Effector memory CD8-positive, alpha-beta T cell (primary cell): ENCODE measurements around the gene MZF1.
A peak's percentile ranks its signal among the peaks of the same experiment; 100 is the strongest.
"Not testable (repeated sequence)": the region's sequence is repeated elsewhere in the genome, so short reads cannot be mapped to it uniquely, and the experiment has no call there.

ENCODE experiments used
- ATAC-seq: fragments of 150-1000 bp; cut with Tn5 transposase; replicated peaks from 2 replicates; pipeline ENCODE4 v1.10.0; 2021; ENCODE audit warnings: mild to moderate bottlenecking, moderate library complexity
- DNase-seq, 3 experiments: peaks; one replicate each; pipeline ENCODE4 v3.0.0; 2021
- H3K27ac Mint-ChIP-seq, 2 donors: one replicate each; pipeline ENCODE4 v1.8.0; 2022; ENCODE audit warnings: mild to moderate bottlenecking in 2 of 2, mixed read lengths in 2 of 2, moderate library complexity in 2 of 2
- H3K27me3 Mint-ChIP-seq, 2 donors: one replicate each; pipeline ENCODE4 v1.8.0; 2022; ENCODE audit warnings: mixed read lengths in 2 of 2
- H3K36me3 Mint-ChIP-seq: one replicate; pipeline ENCODE4 v1.8.0; 2022; ENCODE audit warnings: mild to moderate bottlenecking, moderate library complexity, mixed read lengths; ENCODE audit not compliant: insufficient read depth
- H3K4me1 Mint-ChIP-seq, 2 donors: one replicate each; pipeline ENCODE4 v1.8.0; 2022; ENCODE audit warnings: low read depth in 2 of 2, mixed read lengths in 2 of 2
- H3K4me3 Mint-ChIP-seq, 2 donors: one replicate each; pipeline ENCODE4 v1.8.0; 2022; ENCODE audit warnings: mild to moderate bottlenecking in 2 of 2, mixed read lengths in 2 of 2, moderate library complexity in 2 of 2
- H3K9me3 Mint-ChIP-seq, 2 donors: one replicate each; pipeline ENCODE4 v1.8.0; 2022; ENCODE audit warnings: mixed read lengths in 2 of 2

Gene MZF1

DNA sequence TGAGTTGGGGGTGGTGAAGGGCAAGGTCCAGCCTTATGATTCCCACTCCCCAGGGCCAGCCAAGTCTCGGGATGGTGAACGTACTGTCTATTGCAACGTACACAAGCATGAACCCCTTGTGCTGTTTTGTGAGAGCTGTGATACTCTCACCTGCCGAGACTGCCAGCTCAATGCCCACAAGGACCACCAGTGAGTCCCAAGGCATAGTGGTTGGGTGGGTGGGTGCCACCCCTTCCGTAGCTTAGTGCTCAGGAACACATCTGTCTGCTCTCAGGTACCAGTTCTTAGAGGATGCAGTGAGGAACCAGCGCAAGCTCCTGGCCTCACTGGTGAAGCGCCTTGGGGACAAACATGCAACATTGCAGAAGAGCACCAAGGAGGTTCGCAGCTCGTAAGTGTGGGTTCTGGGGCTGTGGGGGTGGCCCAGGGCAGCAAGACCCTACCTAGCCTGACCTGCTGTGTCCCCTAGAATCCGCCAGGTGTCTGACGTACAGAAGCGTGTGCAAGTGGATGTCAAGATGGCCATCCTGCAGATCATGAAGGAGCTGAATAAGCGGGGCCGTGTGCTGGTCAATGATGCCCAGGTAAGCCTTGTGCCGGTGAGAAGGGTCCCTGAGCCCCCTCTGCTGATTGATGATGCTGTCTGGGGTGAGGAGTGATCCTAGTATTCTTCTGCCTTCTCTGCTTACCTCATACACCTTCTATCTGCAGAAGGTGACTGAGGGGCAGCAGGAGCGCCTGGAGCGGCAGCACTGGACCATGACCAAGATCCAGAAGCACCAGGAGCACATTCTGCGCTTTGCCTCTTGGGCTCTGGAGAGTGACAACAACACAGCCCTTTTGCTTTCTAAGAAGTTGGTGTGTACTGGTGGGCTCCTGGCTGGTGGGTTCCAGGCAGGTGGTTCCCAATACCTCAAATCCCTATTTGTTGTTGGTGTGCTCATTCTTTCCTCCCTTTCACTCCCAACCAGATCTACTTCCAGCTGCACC, 25.5 kb downstream of the MZF1 start:
- no peak for ATAC-seq
- H3K4me1 Mint-ChIP-seq, result peaks cover 38 to 39% of the 10 kb centered on the region in 2 donors
- H3K27me3 Mint-ChIP-seq, result peaks cover 3 to 11% of the 10 kb centered on the region in 2 donors
- no peaks in the 10 kb centered on the region for H3K9me3 Mint-ChIP-seq
- peak overlapping the region; percentile 56 to 63 for H3K27ac Mint-ChIP-seq
- H3K4me3 Mint-ChIP-seq, result peak overlapping the region in 1 of 2 donors; percentile 88
- H3K36me3 Mint-ChIP-seq, result peaks cover 92% of the 10 kb centered on the region
- DNase-seq, result no peak

DNA sequence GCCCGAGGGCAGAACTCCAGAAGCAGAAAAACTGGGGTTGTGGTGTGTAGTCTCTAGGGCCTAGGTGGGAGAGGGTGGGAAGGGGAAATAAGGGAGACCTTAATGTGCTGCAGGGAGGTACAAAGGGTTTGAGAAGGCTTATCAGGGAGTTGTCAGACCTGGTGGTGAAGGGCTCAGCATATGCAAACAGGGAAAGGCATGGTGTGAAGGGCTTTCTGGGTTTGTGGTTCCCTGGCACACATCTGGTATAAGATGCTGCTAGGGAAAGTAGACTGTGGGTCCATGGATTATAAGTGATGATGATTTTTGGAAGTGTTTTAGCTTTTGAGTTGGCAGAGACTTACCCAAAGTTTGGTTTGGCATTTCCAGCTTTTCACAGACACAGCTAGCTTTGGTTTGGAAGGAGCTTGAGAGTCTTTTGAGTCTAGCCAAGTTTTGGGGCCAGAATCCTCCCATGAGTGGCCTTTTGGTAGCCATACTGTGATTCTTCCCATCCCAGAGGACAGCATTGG, 27.1 kb downstream of the MZF1 start:
- DNase-seq (no peak), ATAC-seq (no peak)
- Mint-ChIP-seq H3K27me3 (peaks cover 6 to 16% of the 10 kb centered on the region in 2 donors), H3K9me3 (no peaks in the 10 kb centered on the region), H3K36me3 (peaks cover 77% of the 10 kb centered on the region), H3K4me3 (peak overlapping the region; percentile 87 to 88), H3K27ac (peak overlapping the region; percentile 92 to 95), H3K4me1 (peaks cover 36% of the 10 kb centered on the region in 2 donors)

DNA sequence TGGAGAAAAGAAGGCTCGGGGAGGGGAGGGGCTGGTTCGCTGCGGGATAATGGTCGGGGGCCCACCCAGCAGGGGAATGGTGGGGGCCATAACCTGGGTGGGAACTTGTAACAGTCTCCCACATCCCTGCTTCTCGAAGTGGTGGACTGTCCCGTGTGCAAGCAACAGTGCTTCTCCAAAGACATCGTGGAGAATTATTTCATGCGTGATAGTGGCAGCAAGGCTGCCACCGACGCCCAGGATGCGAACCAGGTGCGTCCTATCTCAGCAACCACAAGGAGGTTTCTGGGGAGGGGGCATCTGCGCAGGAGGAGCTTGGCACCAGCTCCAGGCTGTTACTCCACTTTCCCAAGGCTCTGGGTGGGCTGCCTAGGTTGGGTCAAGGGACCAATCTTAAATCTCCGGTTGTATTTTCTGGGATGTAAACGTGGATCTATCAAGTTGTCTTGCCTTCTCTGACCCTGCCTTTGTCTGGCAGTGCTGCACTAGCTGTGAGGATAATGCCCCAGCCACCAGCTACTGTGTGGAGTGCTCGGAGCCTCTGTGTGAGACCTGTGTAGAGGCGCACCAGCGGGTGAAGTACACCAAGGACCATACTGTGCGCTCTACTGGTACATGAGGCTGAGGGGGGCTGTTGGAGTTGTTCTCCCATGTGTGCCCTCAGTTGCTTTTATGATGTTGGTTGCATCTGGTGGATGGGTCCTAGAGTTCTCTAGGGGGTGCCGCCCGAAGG, 27.7 kb downstream of the MZF1 start:
- no peak for ATAC-seq
- Mint-ChIP-seq H3K36me3 (peaks cover 71% of the 10 kb centered on the region), H3K4me1 (peaks cover 36% of the 10 kb centered on the region in 2 donors)

DNA sequence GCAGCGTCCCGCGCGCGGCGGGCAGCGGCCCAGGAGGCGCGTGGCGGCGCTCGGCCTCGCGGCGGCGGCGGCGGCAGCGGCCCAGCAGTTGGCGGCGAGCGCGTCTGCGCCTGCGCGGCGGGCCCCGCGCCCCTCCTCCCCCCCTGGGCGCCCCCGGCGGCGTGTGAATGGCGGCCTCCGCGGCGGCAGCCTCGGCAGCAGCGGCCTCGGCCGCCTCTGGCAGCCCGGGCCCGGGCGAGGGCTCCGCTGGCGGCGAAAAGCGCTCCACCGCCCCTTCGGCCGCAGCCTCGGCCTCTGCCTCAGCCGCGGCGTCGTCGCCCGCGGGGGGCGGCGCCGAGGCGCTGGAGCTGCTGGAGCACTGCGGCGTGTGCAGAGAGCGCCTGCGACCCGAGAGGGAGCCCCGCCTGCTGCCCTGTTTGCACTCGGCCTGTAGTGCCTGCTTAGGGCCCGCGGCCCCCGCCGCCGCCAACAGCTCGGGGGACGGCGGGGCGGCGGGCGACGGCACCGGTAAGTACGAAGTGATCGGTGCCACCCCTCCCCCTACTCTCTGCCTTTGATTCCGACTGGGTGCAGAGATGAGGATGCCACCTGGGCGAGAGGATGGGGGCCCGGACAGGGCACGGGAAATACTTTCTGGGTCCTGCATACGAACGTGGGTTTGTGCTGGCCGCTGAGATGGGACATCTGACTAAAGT, 28.4 kb downstream of the MZF1 start:
- DNase-seq (peak in 1 of 3 experiments; percentile 76), ATAC-seq (peak; percentile 45)
- H3K4me1 Mint-ChIP-seq, result peaks cover 34 to 36% of the 10 kb centered on the region in 2 donors
- H3K36me3 Mint-ChIP-seq, result peaks cover 64% of the 10 kb centered on the region
- H3K9me3 Mint-ChIP-seq, result no peaks in the 10 kb centered on the region
- H3K4me3 Mint-ChIP-seq, result peak overlapping the region; percentile 89 to 94
- peak overlapping the region; percentile 95 to 97 for H3K27ac Mint-ChIP-seq
- H3K27me3 Mint-ChIP-seq, result peaks cover 7 to 21% of the 10 kb centered on the region in 2 donors

More for the DNA sequence above, 27.7 kb downstream of the MZF1 start:
- no peaks in the 10 kb centered on the region for H3K9me3 Mint-ChIP-seq
- no peak for DNase-seq
- H3K4me3 Mint-ChIP-seq, result peak overlapping the region; percentile 87 to 88
- peak overlapping the region; percentile 92 to 95 for H3K27ac Mint-ChIP-seq
- peaks cover 6 to 16% of the 10 kb centered on the region in 2 donors for H3K27me3 Mint-ChIP-seq

DNA sequence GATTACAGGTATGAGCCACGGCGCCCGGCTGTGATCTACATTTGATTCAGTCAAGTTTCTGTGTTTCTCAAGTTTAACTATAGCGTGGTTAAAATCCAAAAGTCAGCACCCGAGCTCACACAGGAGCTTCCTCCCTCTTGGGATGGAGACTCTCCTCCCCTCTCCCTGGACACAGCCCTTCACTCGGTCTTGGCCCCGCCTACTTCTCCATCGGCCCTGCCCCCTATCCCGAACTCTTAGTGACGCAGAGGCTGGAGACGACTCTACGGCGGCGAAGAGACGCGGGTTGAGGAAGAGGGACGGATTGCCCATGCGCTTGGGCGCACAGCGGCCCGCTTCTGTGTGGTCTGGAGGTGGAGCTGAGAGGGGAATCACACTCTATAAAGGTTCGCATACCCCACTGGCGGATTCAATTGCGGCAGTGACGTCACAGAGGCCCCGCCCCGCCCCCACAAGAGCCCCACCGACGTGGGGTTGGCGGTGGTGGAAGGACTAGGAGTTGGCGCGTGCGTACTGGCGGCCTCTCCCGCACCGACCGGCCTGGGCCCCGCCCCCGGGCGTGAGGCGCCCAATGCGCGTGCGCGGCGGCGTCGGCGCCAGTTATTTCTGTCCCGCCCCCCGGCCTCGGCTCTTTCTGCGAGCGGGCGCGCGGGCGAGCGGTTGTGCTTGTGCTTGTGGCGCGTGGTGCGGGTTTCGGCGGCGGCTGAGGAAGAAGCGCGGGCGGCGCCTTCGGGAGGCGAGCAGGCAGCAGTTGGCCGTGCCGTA, 29.1 kb downstream of the MZF1 start, which contains the start of gene TRIM28:
Gene TRIM28 (plus strand): TSS at position 239 of the 765 bp plus-strand sequence. CDS start 694 bp downstream, outside the sequence.
- peaks cover 14 to 29% of the 10 kb centered on the region in 2 donors for H3K27me3 Mint-ChIP-seq
- DNase-seq, result peak; percentile 100

DNA sequence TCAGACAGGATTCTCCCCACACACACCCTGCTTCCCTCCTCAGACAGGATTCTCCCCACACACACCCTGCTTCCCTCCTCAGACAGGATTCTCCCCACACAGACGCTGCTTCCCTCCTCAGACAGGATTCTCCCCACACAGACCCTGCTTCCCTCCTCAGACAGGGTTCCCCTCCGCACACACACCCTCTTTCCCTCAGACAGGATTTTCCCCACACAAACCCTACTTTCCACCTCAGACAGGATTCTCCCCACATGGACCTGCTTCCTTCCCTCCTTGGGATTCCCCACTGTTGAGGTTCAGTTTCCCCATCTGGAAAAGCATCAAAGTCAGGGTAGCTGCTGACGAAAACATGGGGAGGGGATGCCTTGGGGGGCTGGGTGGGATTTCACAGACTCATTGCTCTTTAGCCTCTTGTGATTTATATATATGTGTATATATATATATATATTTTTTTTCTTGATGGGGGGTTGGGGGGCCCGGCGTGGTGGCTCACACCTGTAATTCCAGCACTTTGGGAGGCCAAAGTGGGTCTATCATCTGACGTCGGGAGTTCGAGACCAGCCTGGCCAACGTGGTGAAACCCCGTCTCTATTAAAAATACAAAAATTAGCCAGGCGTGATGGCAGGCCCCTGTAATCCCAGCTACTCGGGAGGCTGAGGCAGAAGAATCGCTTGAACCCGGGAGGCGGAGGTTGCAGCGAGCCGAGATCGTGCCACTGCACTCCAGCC, 30.3 kb downstream of the MZF1 start:
- peaks cover 45% of the 10 kb centered on the region for H3K36me3 Mint-ChIP-seq
- peaks cover 24 to 41% of the 10 kb centered on the region in 2 donors for H3K27me3 Mint-ChIP-seq
- not testable (repeated sequence) for ATAC-seq, DNase-seq, H3K9me3 Mint-ChIP-seq, H3K4me3 Mint-ChIP-seq
- H3K27ac Mint-ChIP-seq, result peak overlapping the region in 1 of 2 donors; percentile 97
- peaks cover 34 to 35% of the 10 kb centered on the region in 2 donors for H3K4me1 Mint-ChIP-seq

More for the DNA sequence above, 29.1 kb downstream of the MZF1 start, which contains the start of gene TRIM28:
- H3K36me3 Mint-ChIP-seq, result peaks cover 56% of the 10 kb centered on the region
- H3K27ac Mint-ChIP-seq, result peak within 1 kb of the TSS; percentile 95 to 97
- ATAC-seq, result peak; percentile 88
- H3K4me3 Mint-ChIP-seq, result peak within 1 kb of the TSS; percentile 89 to 94
- no peaks in the 10 kb centered on the region for H3K9me3 Mint-ChIP-seq
- H3K4me1 Mint-ChIP-seq, result peaks cover 33 to 36% of the 10 kb centered on the region in 2 donors

DNA sequence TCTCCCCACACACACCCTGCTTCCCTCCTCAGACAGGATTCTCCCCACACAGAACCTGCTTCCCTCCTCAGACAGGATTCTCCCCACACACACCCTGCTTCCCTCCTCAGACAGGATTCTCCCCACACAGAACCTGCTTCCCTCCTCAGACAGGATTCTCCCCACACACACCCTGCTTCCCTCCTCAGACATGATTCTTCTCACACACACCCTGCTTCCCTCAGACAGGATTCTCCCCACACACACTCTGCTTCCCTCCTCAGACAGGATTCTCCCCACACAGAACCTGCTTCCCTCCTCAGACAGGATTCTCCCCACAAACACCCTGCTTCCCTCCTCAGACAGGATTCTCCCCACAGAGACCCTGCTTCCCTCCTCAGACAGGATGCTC, 34.0 kb downstream of the MZF1 start:
- not testable (repeated sequence) for DNase-seq, ATAC-seq, H3K27ac Mint-ChIP-seq, H3K9me3 Mint-ChIP-seq
- Mint-ChIP-seq H3K4me1 (peaks cover 12% of the 10 kb centered on the region in 2 donors), H3K27me3 (peaks cover 44 to 66% of the 10 kb centered on the region in 2 donors), H3K36me3 (peaks cover 12% of the 10 kb centered on the region), H3K4me3 (peak overlapping the region; percentile 35 to 59)

DNA sequence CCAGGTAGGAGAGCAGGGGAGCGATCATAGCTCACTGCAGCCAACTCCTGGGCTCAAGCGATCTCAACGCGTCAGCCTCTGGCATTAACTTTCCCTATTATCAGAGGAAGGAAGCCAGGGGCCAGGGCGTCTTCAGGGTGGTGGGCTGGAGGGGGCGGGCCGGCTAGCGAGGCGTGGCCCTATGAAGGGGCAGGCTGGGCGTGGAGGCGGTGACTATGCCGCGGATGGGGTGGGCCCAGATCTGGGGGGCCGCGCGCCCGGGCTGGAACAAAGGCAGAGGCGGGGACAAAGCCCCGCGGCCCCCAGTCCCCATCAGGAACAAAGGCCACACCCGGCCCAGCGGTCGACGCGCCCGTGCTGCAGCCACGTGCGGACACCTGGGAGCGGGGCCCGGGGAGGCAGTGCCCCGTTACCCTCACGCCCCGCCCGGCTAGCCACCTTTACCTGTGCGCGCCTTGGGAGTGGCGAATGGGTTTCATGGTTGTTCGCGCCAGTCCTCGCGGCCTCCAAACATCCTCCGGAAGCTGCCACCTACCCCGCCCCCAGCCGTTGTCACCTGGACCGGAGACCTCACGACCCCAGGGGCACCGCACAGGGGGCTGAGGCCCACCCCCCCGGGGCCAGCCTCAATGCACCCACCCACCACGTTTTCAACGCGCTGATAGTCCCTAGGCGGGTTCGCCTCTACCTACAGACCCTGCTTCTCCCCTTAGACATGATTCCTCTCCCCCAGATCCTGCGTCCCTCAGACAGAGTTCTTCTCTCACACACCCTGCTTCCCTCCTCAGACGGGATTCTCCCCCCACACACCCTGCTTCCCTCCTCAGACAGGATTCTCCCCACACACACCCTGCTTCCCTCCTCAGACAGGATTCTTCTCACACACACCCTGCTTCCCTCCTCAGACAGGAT, 34.6 kb downstream of the MZF1 start:
- no peak for DNase-seq
- peaks cover 44 to 60% of the 10 kb centered on the region in 2 donors for H3K27me3 Mint-ChIP-seq
- peaks cover 5% of the 10 kb centered on the region for H3K36me3 Mint-ChIP-seq
- peak overlapping the region; percentile 35 to 59 for H3K4me3 Mint-ChIP-seq
- H3K9me3 Mint-ChIP-seq, result no peaks in the 10 kb centered on the region
- H3K27ac Mint-ChIP-seq, result no peak overlapping the region
- ATAC-seq, result peak; percentile 78
- peaks cover 5 to 8% of the 10 kb centered on the region in 2 donors for H3K4me1 Mint-ChIP-seq

DNA sequence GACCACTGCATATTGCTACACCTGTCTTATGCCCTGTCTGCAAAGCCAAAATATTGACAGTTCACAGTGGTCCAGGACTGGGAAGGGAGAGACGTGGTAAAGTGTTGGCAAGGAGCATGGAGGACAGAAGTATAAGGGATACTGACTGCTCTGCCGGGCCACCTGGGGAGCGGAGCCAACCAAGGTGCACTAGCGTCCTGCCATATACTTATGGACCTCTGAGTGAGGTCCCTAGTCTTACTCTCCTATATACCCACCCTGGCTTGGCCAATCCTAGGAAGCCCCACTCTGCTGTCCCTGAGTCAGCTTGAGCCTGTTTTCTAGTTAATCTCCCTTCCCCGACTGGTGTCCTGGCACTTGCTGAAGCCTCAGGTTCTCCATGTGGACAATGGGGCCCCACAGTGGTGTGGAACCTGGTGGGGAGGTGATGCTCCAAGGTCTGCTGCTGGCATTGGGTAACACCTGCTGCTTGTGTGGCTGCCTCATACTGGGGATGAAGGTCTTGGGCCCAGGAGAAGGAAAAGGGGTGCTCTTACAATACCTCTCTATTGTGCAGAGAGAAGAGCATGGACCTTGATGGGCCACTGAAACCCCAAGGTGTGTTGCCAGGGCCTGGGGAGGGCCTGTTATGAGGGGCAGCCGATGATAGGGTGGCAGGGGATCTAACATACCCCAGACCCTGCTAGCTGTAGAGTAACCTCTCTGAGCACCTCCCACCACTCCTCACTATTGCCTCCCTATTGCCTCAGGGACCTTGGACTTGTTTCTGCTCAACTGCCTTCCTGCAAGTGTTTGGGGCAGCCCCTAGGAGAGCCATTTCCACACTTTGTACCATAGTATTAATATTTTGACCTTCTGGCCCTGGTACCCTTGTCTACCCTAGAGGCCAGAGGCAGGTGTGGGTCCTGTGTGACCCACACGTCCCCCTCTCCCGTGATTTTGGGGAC, 36.0 kb downstream of the MZF1 start:
- Mint-ChIP-seq H3K9me3 (no peaks in the 10 kb centered on the region), H3K4me3 (no peak overlapping the region), H3K36me3 (no peaks in the 10 kb centered on the region), H3K27me3 (peaks cover 42 to 54% of the 10 kb centered on the region in 2 donors), H3K27ac (no peak overlapping the region), H3K4me1 (peaks cover 4 to 5% of the 10 kb centered on the region in 2 donors)
- DNase-seq (no peak), ATAC-seq (no peak)

DNA sequence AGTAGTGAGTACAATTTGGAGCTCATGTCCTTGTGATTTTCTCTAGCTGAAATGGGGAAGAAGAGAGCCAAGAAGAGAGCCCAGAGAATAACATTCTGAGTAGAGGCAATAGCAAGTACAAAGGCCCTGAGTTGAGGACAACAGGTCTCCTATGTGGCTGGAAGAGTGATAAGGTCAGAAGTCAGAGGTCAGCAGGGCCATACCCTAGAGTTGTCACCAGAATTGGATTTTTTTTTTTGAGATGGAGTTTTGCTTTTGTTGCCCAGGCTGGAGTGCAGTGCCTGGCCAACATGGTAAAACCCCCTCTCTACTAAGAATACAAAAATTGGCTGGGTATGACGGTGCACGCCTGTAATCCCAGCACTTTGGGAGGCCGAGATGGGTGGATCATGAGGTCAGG, 37.3 kb downstream of the MZF1 start:
- ATAC-seq (no peak), DNase-seq (no peak)
- Mint-ChIP-seq H3K27me3 (peaks cover 54 to 65% of the 10 kb centered on the region in 2 donors), H3K4me3 (no peak overlapping the region), H3K36me3 (no peaks in the 10 kb centered on the region), H3K4me1 (peaks cover 4 to 5% of the 10 kb centered on the region in 2 donors), H3K9me3 (no peaks in the 10 kb centered on the region), H3K27ac (no peak overlapping the region)
